ENCODE data around the gene MYBPC1.
"Not testable (repeated sequence)": the region's sequence is repeated elsewhere in the genome, so short reads cannot be mapped to it uniquely, and the experiment has no call there.

MYBPC1 gene

GRCh38 chr12:101594700-101595099 lies at the start of gene MYBPC1:
Gene MYBPC1 (plus strand): TSS chr12:101594971. CDS start chr12:101595071, 100 bp downstream.
- no peak for DNase-seq

DNA sequence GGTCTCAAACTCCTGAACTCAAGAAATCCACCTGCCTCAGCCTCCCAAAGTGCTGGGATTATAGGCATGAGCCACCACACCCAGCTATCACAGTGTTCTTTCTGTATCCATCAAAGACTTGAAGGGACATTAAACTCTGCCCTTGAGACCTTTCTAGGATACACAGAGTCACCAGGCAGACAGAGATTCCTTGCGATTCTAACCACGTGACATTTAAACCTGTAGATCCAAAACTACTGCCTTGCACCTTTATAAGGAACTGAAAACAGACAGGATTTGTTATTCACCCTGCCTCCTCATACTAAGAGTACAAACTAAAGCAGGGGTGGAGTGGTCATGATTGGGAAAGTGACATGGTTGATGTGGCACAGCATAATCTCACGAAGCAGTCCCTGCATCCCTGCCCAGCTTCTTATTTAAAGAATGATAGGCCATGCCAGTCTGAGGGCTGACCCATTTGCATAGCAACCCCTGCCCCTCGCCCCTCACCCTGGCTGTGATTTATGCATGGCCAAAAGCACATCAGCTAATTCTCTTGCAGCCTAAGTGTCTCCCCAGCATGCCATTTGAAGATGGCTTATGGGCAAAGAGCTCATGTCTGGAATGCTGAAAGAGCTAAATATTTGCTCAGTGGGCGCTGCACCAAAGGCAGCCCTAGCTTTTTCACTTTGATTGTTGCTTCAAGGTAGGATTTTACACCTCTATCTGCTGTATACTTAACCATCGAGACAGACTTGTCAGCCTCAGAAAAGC lies 43.2 kb upstream of the MYBPC1 start:
- DNase-seq = no peak

DNA sequence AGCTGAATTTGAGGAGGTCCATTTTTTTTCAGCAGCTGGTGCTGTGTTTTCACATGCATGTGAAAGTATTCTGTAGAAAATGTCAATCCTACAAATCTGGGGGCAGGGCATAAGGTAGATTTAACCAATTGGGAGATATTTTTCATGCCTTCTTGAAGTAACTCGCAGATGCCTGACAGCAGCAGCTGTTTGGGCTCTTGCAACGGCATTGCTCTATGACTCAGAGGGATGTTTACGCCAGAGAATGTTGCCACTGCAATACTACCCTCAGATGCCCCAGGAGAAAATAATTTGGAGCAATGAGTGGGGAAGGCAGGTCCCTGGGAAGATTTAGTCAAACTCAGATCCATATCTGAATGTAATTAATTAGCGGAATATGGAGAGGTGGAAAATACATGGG lies 42.5 kb upstream of the MYBPC1 start:
- DNase-seq = no peak

DNA sequence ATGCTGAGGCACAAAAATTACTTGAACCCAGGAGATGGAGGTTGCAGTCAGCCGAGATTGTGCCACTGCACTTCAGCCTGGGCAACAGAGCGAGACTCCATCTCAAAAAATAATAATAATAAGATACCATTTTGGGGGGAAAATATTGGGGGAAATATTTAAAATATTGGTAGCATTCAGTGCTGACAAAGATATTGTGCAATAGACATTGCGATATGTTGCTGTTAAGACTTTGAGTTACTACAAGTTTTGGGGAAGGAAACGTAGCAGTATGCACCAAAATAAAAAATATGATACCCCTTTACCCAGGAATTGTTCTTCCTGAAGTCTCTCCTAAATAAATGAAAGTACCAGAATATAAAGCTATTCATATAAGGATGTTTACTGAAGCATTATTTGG lies 37.7 kb upstream of the MYBPC1 start:
- no peak for DNase-seq

- DNase-seq = not testable (repeated sequence)
Measured at GRCh38 chr12:101558726-101559125, 36.0 kb upstream of the MYBPC1 start.

DNA sequence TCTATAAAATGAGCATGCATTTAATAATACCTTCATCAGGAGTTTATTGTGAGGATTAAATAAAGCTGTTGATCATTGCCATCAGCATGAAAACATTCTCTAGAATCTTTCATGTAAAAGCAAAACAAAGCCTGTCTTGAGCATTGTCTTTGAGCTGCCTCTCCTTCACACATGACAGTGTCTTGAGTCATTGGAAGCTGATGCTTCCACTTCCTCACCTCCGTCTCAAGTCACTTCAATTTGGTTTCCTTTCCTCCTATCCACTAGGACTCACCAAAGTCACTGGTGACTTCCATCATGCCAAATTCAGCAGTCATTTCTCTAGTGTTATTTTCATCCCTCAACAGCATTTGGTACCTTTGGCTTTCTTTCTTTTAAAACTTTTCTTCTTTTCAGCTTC lies 31.6 kb upstream of the MYBPC1 start:
- no peak for DNase-seq

DNA sequence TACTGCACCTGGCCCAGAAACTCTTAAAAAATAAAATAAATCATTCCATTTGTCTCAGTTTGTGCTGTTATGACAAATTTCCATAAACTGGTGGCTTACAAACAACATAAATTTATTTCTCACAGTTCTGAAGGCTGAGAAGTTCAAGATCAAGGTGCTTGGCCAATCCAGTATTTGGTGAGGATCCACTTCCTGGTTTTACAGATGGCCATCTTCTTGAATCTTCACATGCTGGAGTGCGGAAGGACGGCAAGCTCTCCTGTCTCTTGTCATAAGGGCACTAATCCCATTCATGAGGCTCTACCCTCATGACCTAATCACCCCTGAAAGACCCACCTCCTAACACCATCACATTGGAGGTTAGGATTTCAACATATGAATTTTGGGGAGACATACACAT lies 29.9 kb upstream of the MYBPC1 start:
- no peak for DNase-seq

GRCh38 chr12:101566318-101566717 lies 28.5 kb upstream of the MYBPC1 start:
- DNase-seq = peak; percentile 47 to 60

DNA sequence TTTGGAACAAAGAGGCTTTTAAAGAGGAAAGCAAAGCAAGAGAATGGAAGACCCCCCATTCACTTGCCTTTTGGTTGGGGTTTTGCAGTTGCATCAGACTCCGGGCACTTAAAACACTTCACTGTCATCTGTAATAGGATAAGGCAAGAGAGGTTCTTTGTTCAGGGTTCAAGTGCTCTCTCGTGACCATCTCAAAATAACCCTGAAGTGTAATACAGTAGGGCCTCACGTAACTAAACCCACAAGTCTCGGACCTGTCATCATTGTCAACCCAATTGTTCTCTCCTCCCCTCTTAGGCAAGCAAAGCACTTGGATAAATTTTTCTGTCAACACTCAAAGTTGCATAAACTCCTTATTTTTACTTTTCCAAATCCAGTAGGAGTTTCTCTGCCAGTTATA lies 26.9 kb upstream of the MYBPC1 start:
- DNase-seq = no peak

GRCh38 chr12:101570047-101570446 lies 24.7 kb upstream of the MYBPC1 start:
- peak; percentile 64 to 78 for DNase-seq

- DNase-seq = no peak
Measured at GRCh38 chr12:101571105-101571504, 23.7 kb upstream of the MYBPC1 start.

DNA sequence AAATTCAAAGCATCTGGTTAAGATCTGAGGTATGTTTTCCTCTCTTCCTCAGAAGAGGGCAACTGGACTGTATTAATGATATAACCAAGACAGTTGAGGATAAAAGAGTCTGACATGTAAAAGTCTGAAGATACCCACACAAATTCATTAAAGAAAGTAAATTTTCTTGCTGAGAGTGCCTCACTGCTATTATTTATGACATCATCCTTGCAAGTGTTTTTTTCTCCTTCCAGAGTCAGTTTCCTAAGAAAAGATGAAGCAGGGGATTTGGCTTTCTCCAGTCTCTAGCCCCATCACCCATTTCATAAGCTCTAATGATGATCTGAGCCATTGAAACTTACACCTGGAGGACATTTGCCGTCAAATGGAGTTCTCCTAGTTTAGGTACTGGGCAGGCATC lies 21.0 kb upstream of the MYBPC1 start:
- no peak for DNase-seq

DNA sequence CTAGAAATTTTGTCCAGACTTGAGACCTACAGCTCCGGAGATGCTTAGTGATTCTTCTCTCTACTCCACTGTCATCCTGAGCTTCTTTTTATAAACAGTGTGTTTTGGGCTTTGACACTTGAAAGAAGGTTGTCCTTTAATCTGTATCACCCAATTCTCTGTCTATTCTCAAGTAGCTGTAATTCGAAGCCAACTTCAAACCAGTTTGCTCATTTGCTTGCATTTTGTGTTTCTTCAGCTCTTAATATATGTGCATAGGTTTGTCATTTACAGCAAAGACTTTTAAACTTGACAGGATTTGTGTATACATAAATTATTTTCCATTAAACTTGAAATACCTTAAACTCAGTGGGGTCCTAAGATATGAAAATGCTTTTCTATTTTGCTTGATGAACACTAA lies 16.4 kb upstream of the MYBPC1 start:
- no peak for DNase-seq

DNA sequence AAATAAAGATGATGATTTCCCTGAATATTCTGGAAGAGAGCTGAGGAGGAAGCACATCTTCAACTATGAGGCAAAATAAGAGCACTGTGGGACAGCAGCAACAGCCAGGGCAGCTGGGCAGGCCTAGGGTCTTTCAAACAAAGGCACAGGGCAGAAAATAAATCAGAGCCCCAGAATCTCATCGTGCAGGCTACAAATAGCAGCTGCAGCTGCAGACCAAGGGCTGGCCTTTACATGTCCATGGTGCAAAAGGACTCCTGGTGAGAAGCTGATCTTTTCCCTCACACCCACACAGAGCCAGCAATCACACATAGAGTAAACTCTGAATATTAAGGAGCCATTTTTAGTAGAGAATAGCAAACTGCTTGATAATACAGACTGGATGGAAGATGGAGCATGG lies 13.6 kb upstream of the MYBPC1 start:
- no peak for DNase-seq

- DNase-seq = no peak
Measured at GRCh38 chr12:101582937-101583336, 11.8 kb upstream of the MYBPC1 start.

GRCh38 chr12:101590383-101590782 lies 4.4 kb upstream of the MYBPC1 start:
- DNase-seq = no peak

GRCh38 chr12:101591781-101592180 lies 3.0 kb upstream of the MYBPC1 start:
- DNase-seq = no peak

DNA sequence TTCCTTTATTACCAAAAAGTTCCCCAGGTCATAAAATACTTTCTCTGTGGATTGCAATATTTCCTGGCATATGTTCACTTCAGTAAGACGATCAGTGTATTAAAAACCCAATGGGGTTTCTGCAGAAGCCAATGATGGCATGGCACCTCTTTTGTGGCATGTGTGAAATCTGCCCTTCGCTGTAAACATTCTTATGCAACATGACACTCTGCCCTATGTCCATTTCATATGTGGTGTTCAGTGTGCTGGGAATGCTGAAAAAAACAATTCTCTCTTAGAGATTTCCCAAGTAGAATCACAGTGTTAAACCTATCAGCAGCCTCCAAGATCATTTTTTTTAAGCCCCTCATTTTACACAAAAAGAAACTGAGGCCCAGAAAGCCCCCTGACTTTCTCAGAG lies 2.3 kb upstream of the MYBPC1 start:
- no peak for DNase-seq

- DNase-seq = no peak
Measured at GRCh38 chr12:101592921-101593320, 1.9 kb upstream of the MYBPC1 start.

- DNase-seq = peak; percentile 43 to 70
Measured at GRCh38 chr12:101596172-101596571, 1.4 kb downstream of the MYBPC1 start.

- DNase-seq = no peak
Measured at GRCh38 chr12:101597164-101597563, 2.4 kb downstream of the MYBPC1 start.

GRCh38 chr12:101598483-101598882 lies 3.7 kb downstream of the MYBPC1 start:
- DNase-seq = no peak

- DNase-seq = no peak
Measured at GRCh38 chr12:101599311-101599710, 4.5 kb downstream of the MYBPC1 start.

- no peak for DNase-seq
Measured at GRCh38 chr12:101599771-101600484, 5.2 kb downstream of the MYBPC1 start.

DNA sequence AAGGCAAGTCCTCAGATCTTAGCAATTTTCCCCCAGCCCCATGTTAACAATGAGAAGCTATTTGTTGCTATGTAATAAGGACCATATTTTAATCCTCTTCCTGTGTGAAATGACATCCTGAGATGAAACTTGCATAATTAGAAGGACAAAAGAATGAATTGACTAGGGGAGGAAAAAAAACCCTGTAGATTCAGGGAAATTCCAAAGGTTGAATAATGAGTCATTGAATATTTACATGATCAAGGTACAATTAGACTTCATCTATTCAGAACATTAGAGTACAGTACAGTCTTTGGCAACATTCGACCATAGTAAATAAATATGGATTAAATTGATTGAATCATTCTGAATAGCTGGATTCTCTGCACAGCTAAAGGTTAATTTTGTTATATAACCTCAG lies 9.4 kb downstream of the MYBPC1 start:
- DNase-seq = peak; percentile 37 to 51
